ENCODE measurements around the gene C15orf39. TPM values are rescaled to one million over a fixed set of nuclear protein-coding genes. Genes with fewer than 3 reads are reported as not detected.

The C15orf39 gene
- total RNA-seq (2021) (40.8 and 41.3 TPM in 2 replicates), Bru-seq, nascent RNA (percentile 84 among the genes with signal in this experiment), BruChase-seq, experiment 1, labeled RNA remaining after a 2-hour chase (percentile 82 among the genes with signal in this experiment), BruChase-seq, experiment 2, labeled RNA remaining after a 6-hour chase (percentile 59 among the genes with signal in this experiment)
- long read RNA-seq, full-length matches to known transcripts: 12 of 29 reads
- long read RNA-seq, partial matches to known transcripts: 16 of 29 reads
- long read RNA-seq, other reads (novel, unspliced or antisense): 1 of 29 reads

DNA sequence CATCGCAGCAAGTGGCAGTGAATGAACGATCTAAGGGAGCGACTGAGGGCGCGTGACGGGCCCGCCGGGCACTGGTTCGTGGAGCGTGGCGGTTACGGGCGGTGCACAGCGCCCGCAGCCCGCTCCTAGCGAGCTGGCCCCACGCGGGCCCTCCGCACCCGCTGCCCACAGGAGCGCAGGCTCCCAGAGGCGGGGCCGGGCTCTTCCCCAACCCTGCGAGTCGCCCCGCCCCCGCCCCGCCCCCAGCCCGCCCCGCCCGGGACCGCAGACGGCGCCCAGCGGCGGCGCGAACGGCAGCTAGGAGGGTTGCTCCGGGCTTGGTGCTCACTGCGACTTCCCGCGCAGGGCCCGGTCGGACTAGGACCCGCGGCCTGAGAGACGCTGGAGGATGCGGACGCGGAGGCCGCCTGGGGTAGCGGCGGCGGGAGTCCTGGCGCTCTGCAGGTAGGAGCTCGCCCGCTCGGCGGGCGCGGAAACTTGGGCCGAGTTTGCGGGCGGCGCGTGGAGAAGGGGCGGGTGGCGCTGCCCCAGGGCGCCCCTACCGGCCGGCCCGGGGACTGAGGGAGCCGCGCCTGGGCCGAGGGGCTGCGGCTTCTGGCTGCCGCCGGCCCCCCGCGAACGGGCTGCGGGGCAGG, at the start of gene C15orf39:
C15orf39 (plus strand) TSS at position 267 of the 635 bp plus-strand sequence. CDS start 4,167 bp downstream, outside the sequence.
- TF ChIP-seq EZH2 (IDR thresholded peaks at IDR 0.05; ENCODE audit: low read depth) (no peak), CTCF (conservative IDR thresholded peaks at IDR 0.05) (peak; percentile 73; the same call in 1 of the 2 replicates)
- Histone ChIP-seq H3K4me2 (peak within 1 kb of the TSS; percentile 100), H4K20me1 (ENCODE audit: insufficient read depth) (peaks cover 38% of the 10 kb centered on the region), H3K9me3 (ENCODE audit: insufficient read depth, low read depth) (no peaks in the 10 kb centered on the region), H3K9me2 (ENCODE audit: insufficient read depth) (no peaks in the 10 kb centered on the region), H3F3A (ENCODE audit: insufficient read depth, low read depth) (peaks cover 22% of the 10 kb centered on the region), H3K79me2 (ENCODE audit: low read depth) (peaks cover 53% of the 10 kb centered on the region), H3K4me3 (peak within 1 kb of the TSS; percentile 93), H3K27ac (peak within 1 kb of the TSS; percentile 97), H3K4me1 (replicated peaks; ENCODE audit: insufficient read depth) (peaks cover 43% of the 10 kb centered on the region), H2AFZ (no peak within 1 kb of the TSS), H3K36me3 (ENCODE audit: low read depth) (no peaks in the 10 kb centered on the region), H3K27me3 (ENCODE audit: insufficient read depth, low read depth) (no peaks in the 10 kb centered on the region)
- DNase-seq: peak; percentile 52 to 74
- intact Hi-C loops (cut with micrococcal nuclease; ENCODE audit: unreplicated experiment): loop anchor here (1.0 to 5.0 kb wide), 3 partner anchors 31 to 264 kb away; partner anchors contain the start of gene COX5A
- ChIA-PET CTCF (interaction anchor here (0.6 to 3.2 kb wide), 8 partner anchors 26 to 165 kb away, joined by 3 to 23 read pairs (median 6); no protein-coding TSS in a partner anchor), POLR2A (ENCODE audit: unreplicated experiment) (interaction anchor here (0.6 to 2.2 kb wide), 8 partner anchors 14 to 178 kb away, joined by 3 to 20 read pairs (median 8); partner anchors contain the start of gene PPCDC)
- BruUV-seq (replicated peaks): no TSS peak

- H3K27ac ChIP-seq: no peak overlapping the region
- DNase-seq: no peak
- no peaks in the 10 kb centered on the region for H3K79me2 ChIP-seq (ENCODE audit: low read depth)
- no peak overlapping the region for H3K4me3 ChIP-seq
- H3F3A ChIP-seq (ENCODE audit: insufficient read depth, low read depth): peaks cover 19% of the 10 kb centered on the region
- H3K9me3 ChIP-seq (ENCODE audit: insufficient read depth, low read depth): peaks cover 6% of the 10 kb centered on the region; the same call in 1 of the 2 replicates
- intact Hi-C loops (cut with micrococcal nuclease; ENCODE audit: unreplicated experiment): no loop called here
- H3K9me2 ChIP-seq (ENCODE audit: insufficient read depth): no peaks in the 10 kb centered on the region
- no peak overlapping the region for H2AFZ ChIP-seq
- ChIA-PET POLR2A (ENCODE audit: unreplicated experiment) (no interaction called here), CTCF (no interaction called here)
- no peaks in the 10 kb centered on the region for H3K27me3 ChIP-seq (ENCODE audit: insufficient read depth, low read depth)
- H3K4me1 ChIP-seq (replicated peaks; ENCODE audit: insufficient read depth): peaks cover 26% of the 10 kb centered on the region
- H3K4me2 ChIP-seq: no peak overlapping the region
- TF ChIP-seq CTCF (conservative IDR thresholded peaks at IDR 0.05): no peak
- TF ChIP-seq EZH2 (IDR thresholded peaks at IDR 0.05; ENCODE audit: low read depth): no peak
- no peaks in the 10 kb centered on the region for H4K20me1 ChIP-seq (ENCODE audit: insufficient read depth)
- H3K36me3 ChIP-seq (ENCODE audit: low read depth): no peaks in the 10 kb centered on the region
- BruUV-seq (replicated peaks): no TSS peak
Observed at GRCh38 chr15:75152382-75153079, 49.2 kb upstream of the C15orf39 start.

- H3K36me3 ChIP-seq (ENCODE audit: low read depth): no peaks in the 10 kb centered on the region
- no peak overlapping the region for H3K27ac ChIP-seq
- H3K4me3 ChIP-seq: no peak overlapping the region
- TF ChIP-seq EZH2 (IDR thresholded peaks at IDR 0.05; ENCODE audit: low read depth) (no peak), CTCF (conservative IDR thresholded peaks at IDR 0.05) (no peak)
- no peaks in the 10 kb centered on the region for H3K27me3 ChIP-seq (ENCODE audit: insufficient read depth, low read depth)
- CTCF ChIA-PET: no interaction called here
- H3K79me2 ChIP-seq (ENCODE audit: low read depth): no peaks in the 10 kb centered on the region
- H2AFZ ChIP-seq: no peak overlapping the region
- no TSS peak for BruUV-seq (replicated peaks)
- POLR2A ChIA-PET (ENCODE audit: unreplicated experiment): no interaction called here
- H3F3A ChIP-seq (ENCODE audit: insufficient read depth, low read depth): peaks cover 19% of the 10 kb centered on the region
- peaks cover 26% of the 10 kb centered on the region for H3K4me1 ChIP-seq (replicated peaks; ENCODE audit: insufficient read depth)
- no peaks in the 10 kb centered on the region for H3K9me2 ChIP-seq (ENCODE audit: insufficient read depth)
- peak in 1 of 2 experiments; percentile 44 for DNase-seq
- intact Hi-C loops (cut with micrococcal nuclease; ENCODE audit: unreplicated experiment): no loop called here
- 0 out of 2 replicates have a peak, but pooled peaks cover 3% of the 10 kb centered on the region for H3K9me3 ChIP-seq (ENCODE audit: insufficient read depth, low read depth)
- H4K20me1 ChIP-seq (ENCODE audit: insufficient read depth): no peaks in the 10 kb centered on the region
- no peak overlapping the region for H3K4me2 ChIP-seq
Observed at GRCh38 chr15:75153087-75153486, 48.6 kb upstream of the C15orf39 start.
